GM21737 (cell line): ENCODE results near the gene EVC.

Experiments used
- ATAC-seq: cut with Tn5 transposase; IDR thresholded peaks from one replicate; pipeline ENCODE4 v1.9.1; 2021; ENCODE audit warnings: mild to moderate bottlenecking, moderate library complexity; ENCODE audit not compliant: unreplicated experiment

EVC gene

GRCh38 chr4:5710961-5711478 is at the start of gene EVC:
EVC (plus strand) TSS chr4:5711201; CDS start chr4:5711381, 180 bp downstream.
- no peak for ATAC-seq

GRCh38 chr4:5661237-5661636 is 49.8 kb upstream of the EVC start:
- no peak for ATAC-seq

- ATAC-seq, result no peak
Measured at GRCh38 chr4:5662555-5662954, 48.4 kb upstream of the EVC start.

GRCh38 chr4:5664778-5665177 is 46.2 kb upstream of the EVC start:
- ATAC-seq, result no peak

GRCh38 chr4:5666741-5667140 is 44.3 kb upstream of the EVC start:
- no peak for ATAC-seq

GRCh38 chr4:5676763-5677162 is 34.2 kb upstream of the EVC start:
- ATAC-seq, result no peak

- ATAC-seq, result no peak
Measured at GRCh38 chr4:5678977-5679376, 32.0 kb upstream of the EVC start.

GRCh38 chr4:5683566-5683965 is 27.4 kb upstream of the EVC start:
- no peak for ATAC-seq

GRCh38 chr4:5685296-5685695 is 25.7 kb upstream of the EVC start:
- no peak for ATAC-seq

GRCh38 chr4:5686338-5686737 is 24.7 kb upstream of the EVC start:
- ATAC-seq, result no peak

- no peak for ATAC-seq
Measured at GRCh38 chr4:5689065-5689464, 21.9 kb upstream of the EVC start.

- no peak for ATAC-seq
Measured at GRCh38 chr4:5691491-5692132, 19.4 kb upstream of the EVC start.

- no peak for ATAC-seq
Measured at GRCh38 chr4:5693871-5694270, 17.1 kb upstream of the EVC start.

GRCh38 chr4:5696341-5696740 is 14.7 kb upstream of the EVC start:
- ATAC-seq, result no peak

GRCh38 chr4:5700459-5700858 is 10.5 kb upstream of the EVC start:
- no peak for ATAC-seq

- ATAC-seq, result no peak
Measured at GRCh38 chr4:5701971-5702370, 9.0 kb upstream of the EVC start.

- no peak for ATAC-seq
Measured at GRCh38 chr4:5703831-5704230, 7.2 kb upstream of the EVC start.

GRCh38 chr4:5704276-5704675 is 6.7 kb upstream of the EVC start:
- ATAC-seq, result no peak

- ATAC-seq, result no peak
Measured at GRCh38 chr4:5705647-5706320, 5.2 kb upstream of the EVC start.

- ATAC-seq, result no peak
Measured at GRCh38 chr4:5706486-5707290, 4.3 kb upstream of the EVC start.

- ATAC-seq, result no peak
Measured at GRCh38 chr4:5707366-5707765, 3.6 kb upstream of the EVC start.
